MCF 10A (cell line): ENCODE data around the gene TNK2. TPM values are rescaled to one million over a fixed set of nuclear protein-coding genes. Genes with fewer than 3 reads are reported as not detected.

Experiments used
- BruUV-seq: library from RNA; stranded (reverse); fragments of 400-500 nt; replicated peaks from 2 replicates; lab custom pipeline; 2021; lab: Mats Ljungman, UMichigan
- CTCF ChIA-PET: fragments of 300-600 bp; sonication (Branson Sonifier 250); formaldehyde crosslinking; extraction: SDS; loops from one replicate; lab custom pipeline; 2021; ENCODE audit warnings: antibody characterized with exemption, inconsistent platforms; lab: Yijun Ruan, JAX
- POLR2A ChIA-PET: fragments of 300-600, 350-650 bp; sonication (Branson Sonifier 250); formaldehyde crosslinking; extraction: SDS; loops from one replicate; lab custom pipeline; 2020; ENCODE audit warnings: antibody characterized with exemption, inconsistent platforms; lab: Yijun Ruan, JAX
- DNase-seq: peaks from one replicate; pipeline ENCODE4 v3.0.0-alpha.2; 2018; ENCODE audit not compliant: unreplicated experiment
- H3K27ac Mint-ChIP-seq: one replicate; pipeline ENCODE4 v1.8.0; 2022; ENCODE audit warnings: mild to moderate bottlenecking, low read depth, mixed read lengths; ENCODE audit not compliant: unreplicated experiment
- H3K27me3 Mint-ChIP-seq: one replicate; pipeline ENCODE4 v1.8.0; 2022; ENCODE audit warnings: mixed read lengths; ENCODE audit not compliant: insufficient read depth, unreplicated experiment
- H3K36me3 Mint-ChIP-seq: one replicate; pipeline ENCODE4 v1.8.0; 2022; ENCODE audit warnings: mild to moderate bottlenecking, moderate library complexity, mixed read lengths; ENCODE audit not compliant: insufficient read depth, unreplicated experiment
- H3K4me1 Mint-ChIP-seq: one replicate; pipeline ENCODE4 v1.8.0; 2022; ENCODE audit warnings: mixed read lengths; ENCODE audit not compliant: insufficient read depth, unreplicated experiment
- H3K4me3 Mint-ChIP-seq: one replicate; pipeline ENCODE4 v1.8.0; 2022; ENCODE audit warnings: mild to moderate bottlenecking, moderate library complexity, mixed read lengths; ENCODE audit not compliant: unreplicated experiment
- H3K9me3 Mint-ChIP-seq: one replicate; pipeline ENCODE4 v1.8.0; 2022; ENCODE audit warnings: mixed read lengths; ENCODE audit not compliant: unreplicated experiment
- CTCF ChIP-seq: fragments of 200-600 bp; IDR thresholded peaks from one replicate; pipeline ENCODE4 v1.8.0; 2022; ENCODE audit warnings: antibody characterized with exemption, mild to moderate bottlenecking; ENCODE audit not compliant: unreplicated experiment
- intact Hi-C: fragments of 100-400 bp; cut with micrococcal nuclease; formaldehyde crosslinking; loops from 2 replicates; pipeline ENCODE4 v1.14.1; 2022
- total RNA-seq: library from RNA; stranded (reverse); gene quantifications from 2 replicates; pipeline ENCODE4 v1.2.3, GENCODE V29; 2022

TNK2 gene
- total RNA-seq, 1 experiment from 2014 or later: 75.8 TPM

GRCh38 chr3:195877136-195877715, 31.1 kb downstream of the TNK2 start:
- intact Hi-C loops: no loop called here
- CTCF ChIA-PET: interaction anchor here (0.6 to 2.2 kb wide), 8 partner anchors 16 to 1909 kb away, joined by 3 to 9 read pairs (median 5); no protein-coding TSS in a partner anchor
- no peak overlapping the region for H3K4me3 Mint-ChIP-seq
- no peaks in the 10 kb centered on the region for H3K9me3 Mint-ChIP-seq
- POLR2A ChIA-PET: interaction anchor here (1.0 to 1.4 kb wide), 3 partner anchors 12 to 35 kb away, joined by 3 to 7 read pairs (median 4); no protein-coding TSS in a partner anchor
- BruUV-seq: no TSS peak
- no peaks in the 10 kb centered on the region for H3K27me3 Mint-ChIP-seq
- TF ChIP-seq CTCF: no peak
- peak overlapping the region; percentile 40 for H3K27ac Mint-ChIP-seq
- peaks cover 10% of the 10 kb centered on the region for H3K4me1 Mint-ChIP-seq
- peaks cover 32% of the 10 kb centered on the region for H3K36me3 Mint-ChIP-seq
- DNase-seq: no peak

- H3K9me3 Mint-ChIP-seq: no peaks in the 10 kb centered on the region
- peak; percentile 63 for DNase-seq
- TF ChIP-seq CTCF: no peak
- H3K36me3 Mint-ChIP-seq: peaks cover 32% of the 10 kb centered on the region
- intact Hi-C loops: no loop called here
- H3K27me3 Mint-ChIP-seq: no peaks in the 10 kb centered on the region
- no TSS peak for BruUV-seq
- peaks cover 10% of the 10 kb centered on the region for H3K4me1 Mint-ChIP-seq
- peak overlapping the region; percentile 40 for H3K27ac Mint-ChIP-seq
- CTCF ChIA-PET: interaction anchor here (0.6 to 2.2 kb wide), 7 partner anchors 15 to 1909 kb away, joined by 3 to 9 read pairs (median 7); no protein-coding TSS in a partner anchor
- POLR2A ChIA-PET: interaction anchor here (1.0 to 1.4 kb wide), 4 partner anchors 13 to 37 kb away, joined by 3 to 7 read pairs (median 4); no protein-coding TSS in a partner anchor
- no peak overlapping the region for H3K4me3 Mint-ChIP-seq
These were observed 31.9 kb downstream of the TNK2 start for GRCh38 chr3:195876297-195877064.

GRCh38 chr3:195875482-195876236, 32.7 kb downstream of the TNK2 start:
- no peak overlapping the region for H3K27ac Mint-ChIP-seq
- no peak overlapping the region for H3K4me3 Mint-ChIP-seq
- TF ChIP-seq CTCF: no peak
- peaks cover 32% of the 10 kb centered on the region for H3K36me3 Mint-ChIP-seq
- no peak for DNase-seq
- H3K4me1 Mint-ChIP-seq: peaks cover 10% of the 10 kb centered on the region
- ChIA-PET POLR2A (interaction anchor here (1.0 to 1.4 kb wide), 3 partner anchors 14 to 38 kb away, joined by 3 to 7 read pairs (median 4); no protein-coding TSS in a partner anchor), CTCF (interaction anchor here (1.9 to 2.2 kb wide), 3 partner anchors 17 to 40 kb away, joined by 7 to 9 read pairs (median 8); no protein-coding TSS in a partner anchor)
- intact Hi-C loops: no loop called here
- no peaks in the 10 kb centered on the region for H3K27me3 Mint-ChIP-seq
- no TSS peak for BruUV-seq
- H3K9me3 Mint-ChIP-seq: no peaks in the 10 kb centered on the region
